ENCODE measurements around the gene COL5A1.

GRCh38 chr9:134742822-134743535 is 101.4 kb downstream of the COL5A1 start:
- TF ChIP-seq EZH2 (IDR thresholded peaks at IDR 0.05) (no peak), POLR2AphosphoS5 (IDR thresholded peaks at IDR 0.05; ENCODE audit: borderline replicate concordance, low read depth, low read length) (no peak)

Measured in SK-N-MC (cell line).